Ishikawa (cell line): ENCODE results near the gene SLC6A13.

Experiments used
- CEBPB ChIP-seq: IDR thresholded peaks from 2 replicates; pipeline ENCODE4 v1.6.1; 2012
- CREB1 ChIP-seq: IDR thresholded peaks from 2 replicates; pipeline ENCODE4 v1.6.1; 2012; ENCODE audit warnings: low read depth
- EGR1 ChIP-seq: IDR thresholded peaks from 2 replicates; pipeline ENCODE4 v1.6.1; 2012
- EP300 ChIP-seq: IDR thresholded peaks from 2 replicates; pipeline ENCODE4 v1.6.1; 2012; ENCODE audit warnings: borderline replicate concordance
- FOXM1 ChIP-seq: IDR thresholded peaks from 2 replicates; pipeline ENCODE4 v1.6.1; 2012; ENCODE audit warnings: low read depth, borderline replicate concordance
- NFIC ChIP-seq: IDR thresholded peaks from 2 replicates; pipeline ENCODE4 v1.6.1; 2012
- RAD21 ChIP-seq: IDR thresholded peaks from 2 replicates; pipeline ENCODE4 v1.6.1; 2012; ENCODE audit warnings: low read depth
- TAF1 ChIP-seq: IDR thresholded peaks from 2 replicates; pipeline ENCODE4 v1.6.1; 2012; ENCODE audit warnings: low read depth, mild to moderate bottlenecking
- TCF12 ChIP-seq: IDR thresholded peaks from 2 replicates; pipeline ENCODE4 v1.6.1; 2012; ENCODE audit warnings: low read depth
- TEAD4 ChIP-seq: IDR thresholded peaks from 2 replicates; pipeline ENCODE4 v1.6.1; 2012
- YY1 ChIP-seq: IDR thresholded peaks from 2 replicates; pipeline ENCODE4 v1.6.1; 2012; ENCODE audit warnings: low read depth
- ZBTB7A ChIP-seq: IDR thresholded peaks from 2 replicates; pipeline ENCODE4 v1.6.1; 2012; ENCODE audit warnings: low read depth
- TF ChIP-seq, protein P1 (sequence below): IDR thresholded peaks from 2 replicates; pipeline ENCODE4 v1.6.1; 2012; ENCODE audit warnings: low read depth, mild to moderate bottlenecking
- TF ChIP-seq, protein P2 (sequence below): IDR thresholded peaks from 2 replicates; pipeline ENCODE4 v1.6.1; 2012
- TF ChIP-seq, protein P3 (sequence below): IDR thresholded peaks from 2 replicates; pipeline ENCODE4 v1.6.1; 2012

Gene SLC6A13

DNA sequence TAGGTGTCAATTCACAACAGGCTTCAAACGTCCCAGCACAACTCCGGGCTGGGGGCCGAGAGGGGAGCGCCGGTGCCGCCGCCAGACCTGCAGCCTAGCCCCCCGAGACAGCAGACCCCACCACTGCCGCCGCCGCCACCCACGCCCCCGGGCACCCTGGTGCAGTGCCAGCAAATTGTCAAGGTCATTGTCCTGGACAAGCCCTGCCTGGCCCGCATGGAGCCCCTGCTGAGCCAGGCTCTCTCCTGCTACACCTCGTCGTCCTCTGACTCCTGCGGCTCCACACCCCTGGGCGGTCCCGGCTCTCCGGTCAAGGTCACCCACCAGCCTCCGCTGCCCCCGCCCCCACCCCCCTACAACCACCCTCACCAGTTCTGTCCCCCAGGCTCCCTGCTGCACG is 88.0 kb downstream of the SLC6A13 start:
- TF ChIP-seq, protein P1, sequence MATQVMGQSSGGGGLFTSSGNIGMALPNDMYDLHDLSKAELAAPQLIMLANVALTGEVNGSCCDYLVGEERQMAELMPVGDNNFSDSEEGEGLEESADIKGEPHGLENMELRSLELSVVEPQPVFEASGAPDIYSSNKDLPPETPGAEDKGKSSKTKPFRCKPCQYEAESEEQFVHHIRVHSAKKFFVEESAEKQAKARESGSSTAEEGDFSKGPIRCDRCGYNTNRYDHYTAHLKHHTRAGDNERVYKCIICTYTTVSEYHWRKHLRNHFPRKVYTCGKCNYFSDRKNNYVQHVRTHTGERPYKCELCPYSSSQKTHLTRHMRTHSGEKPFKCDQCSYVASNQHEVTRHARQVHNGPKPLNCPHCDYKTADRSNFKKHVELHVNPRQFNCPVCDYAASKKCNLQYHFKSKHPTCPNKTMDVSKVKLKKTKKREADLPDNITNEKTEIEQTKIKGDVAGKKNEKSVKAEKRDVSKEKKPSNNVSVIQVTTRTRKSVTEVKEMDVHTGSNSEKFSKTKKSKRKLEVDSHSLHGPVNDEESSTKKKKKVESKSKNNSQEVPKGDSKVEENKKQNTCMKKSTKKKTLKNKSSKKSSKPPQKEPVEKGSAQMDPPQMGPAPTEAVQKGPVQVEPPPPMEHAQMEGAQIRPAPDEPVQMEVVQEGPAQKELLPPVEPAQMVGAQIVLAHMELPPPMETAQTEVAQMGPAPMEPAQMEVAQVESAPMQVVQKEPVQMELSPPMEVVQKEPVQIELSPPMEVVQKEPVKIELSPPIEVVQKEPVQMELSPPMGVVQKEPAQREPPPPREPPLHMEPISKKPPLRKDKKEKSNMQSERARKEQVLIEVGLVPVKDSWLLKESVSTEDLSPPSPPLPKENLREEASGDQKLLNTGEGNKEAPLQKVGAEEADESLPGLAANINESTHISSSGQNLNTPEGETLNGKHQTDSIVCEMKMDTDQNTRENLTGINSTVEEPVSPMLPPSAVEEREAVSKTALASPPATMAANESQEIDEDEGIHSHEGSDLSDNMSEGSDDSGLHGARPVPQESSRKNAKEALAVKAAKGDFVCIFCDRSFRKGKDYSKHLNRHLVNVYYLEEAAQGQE: no peak
- TF ChIP-seq FOXM1 (no peak), RAD21 (no peak), TEAD4 (0 out of 2 replicates have a peak, but pooled peaks have one; percentile 6), TCF12 (no peak), ZBTB7A (peak; percentile 77; the same call in 1 of the 2 replicates), EGR1 (peak; percentile 81), YY1 (no peak), NFIC (peak; percentile 60; the same call in 1 of the 2 replicates), CREB1 (no peak), TAF1 (no peak), EP300 (no peak; the same call in 1 of the 2 replicates), CEBPB (no peak)
- TF ChIP-seq, protein P2, sequence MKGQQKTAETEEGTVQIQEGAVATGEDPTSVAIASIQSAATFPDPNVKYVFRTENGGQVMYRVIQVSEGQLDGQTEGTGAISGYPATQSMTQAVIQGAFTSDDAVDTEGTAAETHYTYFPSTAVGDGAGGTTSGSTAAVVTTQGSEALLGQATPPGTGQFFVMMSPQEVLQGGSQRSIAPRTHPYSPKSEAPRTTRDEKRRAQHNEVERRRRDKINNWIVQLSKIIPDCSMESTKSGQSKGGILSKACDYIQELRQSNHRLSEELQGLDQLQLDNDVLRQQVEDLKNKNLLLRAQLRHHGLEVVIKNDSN: no peak
- TF ChIP-seq, protein P3, sequence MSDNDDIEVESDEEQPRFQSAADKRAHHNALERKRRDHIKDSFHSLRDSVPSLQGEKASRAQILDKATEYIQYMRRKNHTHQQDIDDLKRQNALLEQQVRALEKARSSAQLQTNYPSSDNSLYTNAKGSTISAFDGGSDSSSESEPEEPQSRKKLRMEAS: peak; percentile 40; the same call in 1 of the 2 replicates

DNA sequence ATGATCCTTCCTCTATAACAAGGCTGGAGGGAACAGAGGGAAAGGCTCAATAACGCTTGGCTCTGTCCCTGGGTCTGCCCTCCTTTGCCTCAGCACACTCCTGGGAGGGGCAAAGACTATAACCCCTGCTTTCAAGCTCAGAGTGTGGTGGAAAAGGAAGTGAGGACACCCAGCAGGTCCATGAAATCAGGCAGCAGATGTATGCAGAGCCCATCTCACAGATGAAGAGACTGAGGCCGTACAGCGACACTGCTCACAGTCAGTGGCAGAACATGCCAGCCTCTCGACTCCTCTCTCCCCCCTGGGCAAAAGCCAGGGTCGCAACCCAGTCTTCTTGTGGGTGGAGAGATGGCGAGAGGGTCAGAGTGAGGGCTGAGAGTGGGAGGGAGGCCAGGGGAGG is 88.5 kb downstream of the SLC6A13 start:
- TF ChIP-seq, protein P1: no peak
- no peak for TF ChIP-seq EGR1
- TF ChIP-seq, protein P3: no peak
- no peak for TF ChIP-seq NFIC
- no peak for TF ChIP-seq TAF1
- TF ChIP-seq TEAD4: no peak
- no peak for TF ChIP-seq EP300
- TF ChIP-seq ZBTB7A: no peak

DNA sequence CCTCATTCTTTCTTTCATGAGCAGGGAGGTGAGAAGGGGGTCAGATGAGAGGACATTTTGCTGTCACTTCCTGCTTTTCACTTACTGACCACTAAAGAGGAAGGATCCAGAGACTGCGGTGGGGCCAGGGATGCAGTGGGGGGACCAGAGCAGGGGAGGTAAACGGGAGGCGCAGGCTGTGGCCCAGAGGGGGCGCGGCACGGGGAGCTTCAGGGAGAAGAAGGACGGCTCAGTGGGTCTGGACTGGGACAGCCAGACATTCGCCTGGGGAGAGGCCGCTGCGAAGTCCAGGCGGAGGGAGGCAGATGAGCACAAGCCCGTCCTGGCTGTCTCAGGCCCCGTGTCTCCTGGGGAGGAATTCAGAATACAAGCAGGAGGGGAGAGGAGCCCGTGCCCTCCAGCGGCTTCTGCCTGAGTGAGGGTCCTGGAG is 89.9 kb downstream of the SLC6A13 start:
- TF ChIP-seq, protein P2: no peak
- TF ChIP-seq ZBTB7A (no peak), CREB1 (no peak), YY1 (no peak), EGR1 (no peak), FOXM1 (no peak), NFIC (no peak), EP300 (no peak), RAD21 (no peak), TEAD4 (no peak), TCF12 (no peak), TAF1 (no peak)
- TF ChIP-seq, protein P3: no peak
- TF ChIP-seq, protein P1: no peak
